ENCODE measurements around the gene FLT3.

Gene FLT3

DNA sequence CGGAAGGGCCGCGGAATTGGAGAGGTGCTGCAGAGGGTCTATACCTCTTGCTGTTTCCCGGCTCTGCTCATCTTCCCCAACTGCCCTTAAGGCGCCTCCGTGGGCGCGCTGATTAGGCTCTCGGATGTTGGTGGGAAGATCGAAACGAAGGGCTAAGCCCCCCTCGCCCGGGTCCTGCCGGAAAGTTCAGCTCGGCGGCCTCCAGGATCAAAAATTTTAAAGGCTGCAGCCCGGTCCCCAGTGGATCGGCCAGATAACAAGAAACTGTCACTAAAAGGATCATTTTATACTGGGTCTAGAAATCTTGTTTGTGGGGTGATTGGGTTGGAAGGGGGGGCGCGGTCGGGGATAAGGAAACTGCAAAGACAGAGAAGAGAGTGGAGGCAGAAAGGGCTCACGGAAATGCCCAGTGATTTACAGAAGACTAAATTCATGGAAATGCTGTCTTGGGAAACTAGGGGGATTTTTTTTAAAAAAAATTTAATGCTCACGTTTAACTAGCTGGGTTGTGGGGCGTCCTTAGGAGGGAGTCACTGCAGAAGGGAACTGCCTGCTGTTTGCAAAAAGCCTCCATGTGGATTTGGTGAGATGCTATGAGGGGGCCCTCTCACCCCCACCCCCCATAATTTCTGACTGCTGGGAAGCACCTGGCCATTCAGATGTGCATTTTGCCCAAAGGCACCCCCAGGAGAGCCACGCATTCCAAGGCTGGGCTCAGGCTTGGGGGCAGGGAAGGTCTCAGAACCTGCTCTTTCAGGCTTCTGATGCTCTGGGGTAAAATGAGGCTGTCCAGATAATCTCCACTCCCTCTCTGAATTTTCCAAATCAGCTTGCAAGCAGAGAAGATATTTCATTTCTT, 138.9 kb downstream of the FLT3 start:
- H3K27me3 Mint-ChIP-seq (ENCODE audit: low read depth, poor library complexity) = peaks cover 6% of the 10 kb centered on the region
- no peaks in the 10 kb centered on the region for H3K36me3 Mint-ChIP-seq (ENCODE audit: low read depth)
- no peak for DNase-seq
- H3K27ac Mint-ChIP-seq = peak overlapping the region; percentile 38
- no peaks in the 10 kb centered on the region for H3K9me3 Mint-ChIP-seq
- TF ChIP-seq, protein P1, sequence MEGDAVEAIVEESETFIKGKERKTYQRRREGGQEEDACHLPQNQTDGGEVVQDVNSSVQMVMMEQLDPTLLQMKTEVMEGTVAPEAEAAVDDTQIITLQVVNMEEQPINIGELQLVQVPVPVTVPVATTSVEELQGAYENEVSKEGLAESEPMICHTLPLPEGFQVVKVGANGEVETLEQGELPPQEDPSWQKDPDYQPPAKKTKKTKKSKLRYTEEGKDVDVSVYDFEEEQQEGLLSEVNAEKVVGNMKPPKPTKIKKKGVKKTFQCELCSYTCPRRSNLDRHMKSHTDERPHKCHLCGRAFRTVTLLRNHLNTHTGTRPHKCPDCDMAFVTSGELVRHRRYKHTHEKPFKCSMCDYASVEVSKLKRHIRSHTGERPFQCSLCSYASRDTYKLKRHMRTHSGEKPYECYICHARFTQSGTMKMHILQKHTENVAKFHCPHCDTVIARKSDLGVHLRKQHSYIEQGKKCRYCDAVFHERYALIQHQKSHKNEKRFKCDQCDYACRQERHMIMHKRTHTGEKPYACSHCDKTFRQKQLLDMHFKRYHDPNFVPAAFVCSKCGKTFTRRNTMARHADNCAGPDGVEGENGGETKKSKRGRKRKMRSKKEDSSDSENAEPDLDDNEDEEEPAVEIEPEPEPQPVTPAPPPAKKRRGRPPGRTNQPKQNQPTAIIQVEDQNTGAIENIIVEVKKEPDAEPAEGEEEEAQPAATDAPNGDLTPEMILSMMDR (IDR thresholded peaks at IDR 0.05) = no peak
- H3K4me3 Mint-ChIP-seq = peak overlapping the region; percentile 69
- peaks cover 69% of the 10 kb centered on the region for H3K4me1 Mint-ChIP-seq

DNA sequence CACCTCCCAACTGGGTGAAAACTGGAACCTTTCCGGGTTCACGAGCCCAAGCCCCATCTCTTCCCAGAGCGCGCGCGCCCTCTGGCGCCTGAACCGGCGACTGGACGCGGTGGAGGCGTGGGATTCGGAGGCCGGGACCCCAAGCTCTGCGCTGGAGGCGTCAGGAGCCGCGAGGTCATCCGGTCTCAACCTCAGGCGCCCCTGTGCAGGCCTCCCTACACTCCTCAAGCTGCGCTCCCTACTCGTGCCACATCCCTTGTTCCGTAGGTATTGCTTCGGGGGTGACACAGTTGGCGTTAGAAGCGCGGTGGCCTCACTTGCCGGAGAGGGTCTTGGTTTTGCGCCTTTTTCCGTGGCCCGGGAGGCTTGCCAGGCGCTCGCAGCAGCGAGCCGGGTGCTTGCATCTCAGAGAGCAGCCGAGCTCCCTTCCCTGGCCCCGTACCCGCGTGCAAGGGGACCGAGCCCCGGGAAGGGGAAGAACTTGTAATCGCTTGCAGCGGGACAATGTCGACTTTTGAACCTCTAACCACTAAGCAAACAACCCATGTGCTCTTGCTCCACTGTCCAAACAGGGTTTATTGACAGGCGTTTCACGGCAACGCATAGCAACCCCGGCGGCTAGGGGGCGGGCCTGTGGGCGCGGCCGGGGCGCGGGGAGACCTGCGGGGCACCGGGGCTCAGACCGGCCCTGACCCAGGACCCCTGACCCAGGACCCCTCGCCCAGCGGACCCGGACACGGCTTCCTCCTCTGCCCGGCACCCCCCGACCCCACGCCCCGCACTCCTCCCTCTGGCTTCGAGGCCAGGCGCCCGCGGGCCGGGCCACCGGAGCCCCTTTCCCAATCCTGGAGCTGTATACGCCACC, 139.8 kb downstream of the FLT3 start:
- peak overlapping the region; percentile 78 for H3K4me3 Mint-ChIP-seq
- peaks cover 11% of the 10 kb centered on the region for H3K27me3 Mint-ChIP-seq (ENCODE audit: low read depth, poor library complexity)
- TF ChIP-seq, protein P1 (IDR thresholded peaks at IDR 0.05) = peak; percentile 59
- peaks cover 70% of the 10 kb centered on the region for H3K4me1 Mint-ChIP-seq
- H3K27ac Mint-ChIP-seq = no peak overlapping the region
- H3K9me3 Mint-ChIP-seq = no peaks in the 10 kb centered on the region
- H3K36me3 Mint-ChIP-seq (ENCODE audit: low read depth) = no peaks in the 10 kb centered on the region
- DNase-seq = peak; percentile 82

DNA sequence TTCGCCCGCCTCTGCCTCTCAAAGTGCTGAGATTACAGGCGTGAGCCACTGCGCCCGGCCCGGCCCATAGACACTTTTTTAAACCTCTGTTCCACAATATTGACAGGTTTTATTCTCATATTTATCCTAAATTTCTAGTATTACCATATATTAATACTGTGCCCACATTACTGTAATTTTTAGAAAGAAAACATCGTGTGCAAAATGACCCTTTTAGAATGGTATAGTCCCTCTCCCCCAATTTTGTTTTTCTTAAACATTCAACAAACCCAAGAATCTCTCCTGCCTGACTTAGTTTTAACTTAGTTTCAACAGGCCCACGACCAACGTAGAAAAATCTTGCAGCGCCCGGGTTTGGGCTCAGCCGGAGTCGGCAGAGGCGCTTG, 140.4 kb downstream of the FLT3 start:
- no peaks in the 10 kb centered on the region for H3K9me3 Mint-ChIP-seq
- H3K36me3 Mint-ChIP-seq (ENCODE audit: low read depth) = no peaks in the 10 kb centered on the region
- H3K4me3 Mint-ChIP-seq = peak overlapping the region; percentile 78
- no peak for DNase-seq
- H3K27me3 Mint-ChIP-seq (ENCODE audit: low read depth, poor library complexity) = peaks cover 11% of the 10 kb centered on the region
- peaks cover 70% of the 10 kb centered on the region for H3K4me1 Mint-ChIP-seq
- TF ChIP-seq, protein P1 (IDR thresholded peaks at IDR 0.05) = no peak
- no peak overlapping the region for H3K27ac Mint-ChIP-seq

DNA sequence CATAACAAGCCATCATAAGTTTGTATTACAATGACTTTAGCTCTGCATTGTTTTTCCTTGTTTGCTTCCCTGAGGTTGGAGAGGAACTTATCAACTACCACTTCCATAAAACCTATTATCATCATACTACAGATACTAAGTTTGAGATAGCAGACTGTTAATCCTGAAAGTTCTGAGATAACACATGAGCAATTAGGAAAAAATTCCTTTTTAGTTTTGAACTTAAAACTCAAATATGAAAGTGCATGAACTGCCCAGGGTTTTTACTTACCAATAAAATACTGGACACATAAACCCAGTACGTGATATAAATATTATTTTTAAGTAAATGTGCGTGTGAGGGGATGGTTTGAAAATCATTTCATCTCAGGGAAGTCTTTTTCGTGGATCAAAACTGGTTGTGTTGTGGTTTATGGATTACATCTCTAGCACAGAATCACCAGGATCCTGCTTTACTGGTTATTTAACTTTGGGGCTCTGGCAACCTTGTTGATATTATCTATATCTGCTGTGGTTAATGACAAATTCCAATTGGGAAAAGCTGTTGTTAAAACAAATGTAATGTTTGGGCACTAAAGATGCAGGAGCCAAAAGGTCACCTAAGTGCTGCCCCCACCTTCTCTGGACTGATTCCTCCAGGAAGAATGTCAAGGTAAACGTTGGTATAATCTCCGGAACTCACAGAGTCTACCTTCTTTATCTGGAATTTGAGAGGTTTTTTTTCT, 143.6 kb downstream of the FLT3 start:
- no peak overlapping the region for H3K27ac Mint-ChIP-seq
- no peaks in the 10 kb centered on the region for H3K36me3 Mint-ChIP-seq (ENCODE audit: low read depth)
- H3K4me1 Mint-ChIP-seq = peaks cover 50% of the 10 kb centered on the region
- TF ChIP-seq, protein P1 (IDR thresholded peaks at IDR 0.05) = no peak
- DNase-seq = no peak
- peaks cover 25% of the 10 kb centered on the region for H3K27me3 Mint-ChIP-seq (ENCODE audit: low read depth, poor library complexity)
- no peak overlapping the region for H3K4me3 Mint-ChIP-seq
- H3K9me3 Mint-ChIP-seq = no peaks in the 10 kb centered on the region

DNA sequence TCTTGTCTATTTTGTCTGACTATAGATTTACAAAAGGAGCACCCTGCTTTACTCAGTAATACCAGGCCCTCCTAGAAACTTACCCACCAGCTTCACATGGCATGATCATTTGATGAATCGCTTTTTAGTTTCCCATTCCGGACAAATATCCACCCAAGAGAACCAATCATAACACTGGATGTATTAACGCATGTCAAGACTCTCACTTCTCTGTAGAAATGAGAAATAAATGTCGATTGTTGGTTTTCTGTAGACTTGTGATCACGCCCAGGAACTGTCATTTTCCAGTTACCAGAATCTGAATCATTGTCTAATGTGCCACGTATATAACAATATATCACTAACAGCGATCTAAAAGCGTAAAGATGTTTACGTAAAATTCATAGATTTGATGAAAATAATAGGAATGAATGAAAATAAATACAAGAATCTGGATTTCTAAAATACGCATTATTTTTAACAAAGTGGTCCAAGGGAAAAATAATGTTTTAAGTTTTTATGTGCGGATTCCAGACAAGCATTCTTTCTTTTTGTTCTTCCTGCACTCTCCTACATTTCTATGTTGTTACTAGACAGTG, 145.3 kb downstream of the FLT3 start:
- DNase-seq = no peak
- Mint-ChIP-seq H3K27ac (no peak overlapping the region), H3K27me3 (ENCODE audit: low read depth, poor library complexity) (peaks cover 35% of the 10 kb centered on the region), H3K4me3 (peak overlapping the region; percentile 90), H3K36me3 (ENCODE audit: low read depth) (no peaks in the 10 kb centered on the region), H3K4me1 (peaks cover 41% of the 10 kb centered on the region), H3K9me3 (peaks cover 4% of the 10 kb centered on the region)
- TF ChIP-seq, protein P1 (IDR thresholded peaks at IDR 0.05) = no peak

Data from nephron progenitor cell (in vitro differentiated cells).